IPS-NIHi11 (cell line): ENCODE data around the gene KLHL21.
"Not testable (repeated sequence)": the region's sequence is repeated elsewhere in the genome, so short reads cannot be mapped to it uniquely, and the experiment has no call there.

ENCODE experiments used
- DNase-seq: peaks from one replicate; pipeline ENCODE4 v3.0.0; 2012; ENCODE audit warnings: mixed read lengths, low spot score

KLHL21 gene

GRCh38 chr1:6602669-6603237 is at the start of gene KLHL21:
KLHL21 (minus strand) TSS chr1:6602869; CDS start chr1:6602817, 52 bp downstream.
- peak; percentile 90 for DNase-seq

- DNase-seq = no peak
These were observed 49.2 kb upstream of the KLHL21 start for GRCh38 chr1:6651909-6652308.

- no peak for DNase-seq
These were observed 45.9 kb upstream of the KLHL21 start for GRCh38 chr1:6648556-6648955.

- DNase-seq = peak; percentile 74
These were observed 44.0 kb upstream of the KLHL21 start for GRCh38 chr1:6646499-6647148.

- no peak for DNase-seq
These were observed 42.3 kb upstream of the KLHL21 start for GRCh38 chr1:6645018-6645417.

- not testable (repeated sequence) for DNase-seq
These were observed 38.2 kb upstream of the KLHL21 start for GRCh38 chr1:6640867-6641266.

- no peak for DNase-seq
These were observed 35.6 kb upstream of the KLHL21 start for GRCh38 chr1:6638226-6638625.

GRCh38 chr1:6637770-6638169 is 35.1 kb upstream of the KLHL21 start:
- no peak for DNase-seq

- DNase-seq = not testable (repeated sequence)
These were observed 34.1 kb upstream of the KLHL21 start for GRCh38 chr1:6636778-6637177.

GRCh38 chr1:6635910-6636760 is 33.5 kb upstream of the KLHL21 start:
- no peak for DNase-seq

GRCh38 chr1:6635161-6635909 is 32.7 kb upstream of the KLHL21 start:
- no peak for DNase-seq

GRCh38 chr1:6634371-6635052 is 31.8 kb upstream of the KLHL21 start:
- DNase-seq = peak; percentile 82

GRCh38 chr1:6632588-6633514 is 30.2 kb upstream of the KLHL21 start:
- no peak for DNase-seq

- no peak for DNase-seq
These were observed 28.4 kb upstream of the KLHL21 start for GRCh38 chr1:6631058-6631457.

- no peak for DNase-seq
These were observed 27.4 kb upstream of the KLHL21 start for GRCh38 chr1:6630027-6630426.

- DNase-seq = no peak
These were observed 26.4 kb upstream of the KLHL21 start for GRCh38 chr1:6628971-6629479.

- no peak for DNase-seq
These were observed 25.3 kb upstream of the KLHL21 start for GRCh38 chr1:6627841-6628545.

- DNase-seq = no peak
These were observed 24.4 kb upstream of the KLHL21 start for GRCh38 chr1:6627031-6627430.

GRCh38 chr1:6625584-6626149 is 23.0 kb upstream of the KLHL21 start:
- DNase-seq = no peak
